GM12878 (cell line): ENCODE measurements around the gene OR2L13. TPM values are rescaled to one million over a fixed set of nuclear protein-coding genes. Genes with fewer than 3 reads are reported as not detected.

Experiments
- ATAC-seq: fragments of 200-7000 bp; cut with Tn5 transposase; 3 replicates; pipeline ENCODE4 v1.9.1; 2020; ENCODE audit warnings: mild to moderate bottlenecking, moderate library complexity
- Bru-seq: library from RNA; stranded (reverse); fragments of 400-500 nt; gene quantifications from one replicate; lab custom pipeline; 2021; lab: Mats Ljungman, UMichigan
- BruChase-seq, 2 experiments: library from RNA; stranded (reverse); fragments of 400-500 nt; gene quantifications; one replicate each; lab custom pipeline; 2021; lab: Mats Ljungman, UMichigan
- BruUV-seq: library from RNA; stranded (reverse); fragments of 400-500 nt; replicated peaks from 2 replicates; lab custom pipeline; 2021; lab: Mats Ljungman, UMichigan
- CTCF ChIA-PET: fragments of 300-600 bp; sonication (Branson Sonifier 250); formaldehyde crosslinking; extraction: SDS; loops from one replicate; lab custom pipeline; 2021; ENCODE audit warnings: inconsistent platforms; lab: Yijun Ruan, JAX
- POLR2A ChIA-PET: fragments of 350-600 bp; formaldehyde crosslinking; extraction: SDS; loops from one replicate; lab custom pipeline; 2021; ENCODE audit warnings: inconsistent platforms; lab: Charles Lee
- RAD21 ChIA-PET: fragments of 300-600 bp; sonication (Branson Sonifier 250); formaldehyde crosslinking; loops from one replicate; lab custom pipeline; 2023; ENCODE audit warnings: antibody characterized with exemption; ENCODE audit not compliant: unreplicated experiment; lab: Charles Lee
- SMC1A ChIA-PET: fragments of 300-600 bp; sonication (Branson Sonifier 250); formaldehyde crosslinking; loops from one replicate; lab custom pipeline; 2023; ENCODE audit not compliant: unreplicated experiment, uncharacterized antibody; lab: Charles Lee
- DNase-seq: peaks from one replicate; pipeline ENCODE4 v3.0.0-alpha.2; 2011; ENCODE audit warnings: low read depth, low spot score
- FAIRE-seq: peaks from 3 replicates; lab custom pipeline; 2011; peaks lifted over from hg19 to GRCh38; lab: Jason Lieb, UNC
- H2AFZ ChIP-seq: 2 replicates; pipeline ENCODE4 v1.6.0; 2011; ENCODE audit warnings: low read depth, low read length, control low read depth; ENCODE audit not compliant: control insufficient read depth
- H3K27ac ChIP-seq: 2 replicates; pipeline ENCODE4 v1.5.1; 2011; ENCODE audit warnings: control low read depth; ENCODE audit not compliant: control insufficient read depth, insufficient read depth
- H3K27me3 ChIP-seq, 2 experiments: replicated peaks in 1 of 2; 2 replicates each; pipeline versions ENCODE4 v1.6.0 to v1.6.1; 2011; ENCODE audit warnings: low read length in 1 of 2; ENCODE audit not compliant: control insufficient read depth in 2 of 2, insufficient read depth in 2 of 2
- H3K36me3 ChIP-seq, 2 experiments: 2 replicates each; pipeline ENCODE4 v1.5.1; 2011; ENCODE audit warnings: low read length in 1 of 2; ENCODE audit not compliant: control insufficient read depth in 2 of 2, insufficient read depth in 2 of 2
- H3K4me1 ChIP-seq: 2 replicates; pipeline ENCODE4 v1.6.1; 2011; ENCODE audit warnings: mild to moderate bottlenecking, low read length, moderate library complexity, mixed read lengths; ENCODE audit not compliant: control insufficient read depth, insufficient read depth
- H3K4me2 ChIP-seq: 2 replicates; pipeline ENCODE4 v1.6.0; 2011; ENCODE audit warnings: control low read depth; ENCODE audit not compliant: control insufficient read depth, insufficient read depth
- H3K4me3 ChIP-seq: fragments of 200-600 bp; sonication (generic); 2 replicates; pipeline ENCODE4 v1.5.1; 2016
- H3K79me2 ChIP-seq: 2 replicates; pipeline ENCODE4 v1.6.0; 2011; ENCODE audit warnings: low read length; ENCODE audit not compliant: control insufficient read depth, insufficient read depth
- H3K9ac ChIP-seq: 2 replicates; pipeline ENCODE4 v1.8.0; 2011; ENCODE audit warnings: low read length, control low read depth, mixed read lengths; ENCODE audit not compliant: control insufficient read depth, insufficient read depth
- H3K9me3 ChIP-seq: replicated peaks from 3 replicates; pipeline ENCODE4 v1.5.1; 2011; ENCODE audit warnings: mild to moderate bottlenecking, low read length; ENCODE audit not compliant: control insufficient read depth, insufficient read depth
- H4K20me1 ChIP-seq: 2 replicates; pipeline ENCODE4 v1.6.0; 2011; ENCODE audit not compliant: control insufficient read depth, insufficient read depth
- KLF5 ChIP-seq: fragments of 450-650 bp; IDR thresholded peaks from 2 replicates; pipeline ENCODE4 v1.6.1; 2014; ENCODE audit warnings: mild to moderate bottlenecking; ENCODE audit not compliant: partially characterized antibody
- MYB ChIP-seq: fragments of 150-350 bp; IDR thresholded peaks from 2 replicates; pipeline ENCODE4 v1.6.1; 2014; ENCODE audit warnings: mild to moderate bottlenecking, low read depth, low read length, borderline replicate concordance
- RBBP5 ChIP-seq: fragments of 200-600 bp; sonication (generic); conservative IDR thresholded peaks from 2 replicates; pipeline ENCODE4 v1.6.1; 2016
- SRF ChIP-seq, 2 experiments: IDR thresholded peaks; 2 replicates each; pipeline ENCODE4 v1.6.1; 2011; ENCODE audit warnings: low read depth in 2 of 2, low read length in 2 of 2, mild to moderate bottlenecking in 1 of 2, moderate library complexity in 1 of 2
- ZNF687 ChIP-seq: fragments of 450-650 bp; IDR thresholded peaks from 2 replicates; pipeline ENCODE4 v1.6.1; 2017; ENCODE audit warnings: mild to moderate bottlenecking, moderate library complexity
- ZZZ3 ChIP-seq: IDR thresholded peaks from 2 replicates; pipeline ENCODE4 v1.6.1; 2011; ENCODE audit warnings: low read depth; ENCODE audit not compliant: control insufficient read depth, insufficient read length
- WGBS: methylation state at CpG from one replicate; pipeline ENCODE4 v1.1.6; 2016; ENCODE audit warnings: low lambda C conversion rate; ENCODE audit not compliant: insufficient replicate concordance, insufficient coverage; ENCODE audit errors: missing lambda C conversion rate; 5-methylcytosine and 5-hydroxymethylcytosine counted together
- in situ Hi-C: fragments of 300-500 bp; cut with MboI; formaldehyde crosslinking; loops from 9 replicates; pipeline ENCODE4 v1.14.3; 2018; ENCODE audit warnings: mixed read lengths
- intact Hi-C: fragments of 100-400 bp; cut with micrococcal nuclease; formaldehyde crosslinking; loops from one replicate; pipeline ENCODE4 v1.14.2; 2022; ENCODE audit not compliant: unreplicated experiment
- long read RNA-seq, 2 experiments: library from polyadenylated mRNA; unstranded; transcript quantifications; one replicate each; pipeline ENCODE4 v2.0.0, GENCODE V29; 2019 to 2020
- polyA minus RNA-seq, 3 experiments: library from RNA; depleted of rRNA, polyadenylated mRNA; stranded (reverse); fragments of >200 nt; gene quantifications; 2 replicates each; pipeline ENCODE4 v1.2.3, GENCODE V29; 2011
- polyA plus RNA-seq, 11 experiments: library from polyadenylated mRNA; depleted of rRNA in 4 of 11; unstranded in 6 of 11; stranded (reverse) in 5 of 11; fragments of >200 nt; fragmentation: Nextera tagmentation in 4 of 11; fragmentation: Illumina TruSeq in 1 of 11; extraction: Ambion mirVana in 4 of 11; extraction: Trizol in 1 of 11; gene quantifications; 1 replicate in 1 of 11; 2 replicates in 10 of 11; pipeline versions ENCODE4 v1.2.1 to v1.2.3, GENCODE V29; 2011 to 2016; ENCODE audit warnings: inconsistent platforms in 2 of 11, missing spikeins in 2 of 11, low read depth in 1 of 11
- total RNA-seq, 4 experiments: library from RNA; depleted of rRNA in 3 of 4; stranded (reverse); fragments of >200 nt in 3 of 4; fragmentation: Illumina TruSeq in 1 of 4; extraction: Trizol in 1 of 4; gene quantifications; 2 replicates each; pipeline versions ENCODE4 v1.2.1 to v1.2.3, GENCODE V29; 2013 to 2021
- TF ChIP-seq, protein P1 (sequence below): IDR thresholded peaks from 2 replicates; pipeline ENCODE4 v1.6.1; 2011; ENCODE audit warnings: mild to moderate bottlenecking, low read depth, low read length, moderate library complexity; ENCODE audit not compliant: insufficient replicate concordance
- TF ChIP-seq, protein P2 (sequence below): fragments of 450-650 bp; IDR thresholded peaks from 2 replicates; pipeline ENCODE4 v1.6.1; 2017; ENCODE audit warnings: borderline replicate concordance
- TF ChIP-seq, protein P3 (sequence below): fragments of 150-350 bp; IDR thresholded peaks from 2 replicates; pipeline ENCODE4 v1.6.1; 2016; ENCODE audit warnings: low read depth, low read length

Gene OR2L13, protein sequence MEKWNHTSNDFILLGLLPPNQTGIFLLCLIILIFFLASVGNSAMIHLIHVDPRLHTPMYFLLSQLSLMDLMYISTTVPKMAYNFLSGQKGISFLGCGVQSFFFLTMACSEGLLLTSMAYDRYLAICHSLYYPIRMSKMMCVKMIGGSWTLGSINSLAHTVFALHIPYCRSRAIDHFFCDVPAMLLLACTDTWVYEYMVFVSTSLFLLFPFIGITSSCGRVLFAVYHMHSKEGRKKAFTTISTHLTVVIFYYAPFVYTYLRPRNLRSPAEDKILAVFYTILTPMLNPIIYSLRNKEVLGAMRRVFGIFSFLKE
- total RNA-seq (2013; cell fraction: nucleolus; rRNA removed) = not detected in 2 replicates
- not detected in 2 replicates for total RNA-seq (2014; rRNA removed)
- total RNA-seq (2014; rRNA removed; fragmentation: Illumina TruSeq; extraction: Trizol) = not detected in 2 replicates
- total RNA-seq (2021) = not detected in 2 replicates
- not detected for polyA plus RNA-seq (2011; ENCODE audit: low read depth)
- 0.04 TPM in 1 of 2 replicates, not detected in the other for polyA plus RNA-seq (2011; rRNA removed)
- polyA plus RNA-seq (2011; cell fraction: cytosol; rRNA removed) = not detected in 2 replicates
- polyA plus RNA-seq (2011; cell fraction: nucleus; rRNA removed) = not detected in 2 replicates
- polyA plus RNA-seq (2012) = not detected in 2 replicates
- not detected in 2 replicates for polyA plus RNA-seq (2014; fragmentation: Illumina TruSeq; extraction: Trizol)
- polyA plus RNA-seq (2014; fragmentation: Nextera tagmentation; extraction: Ambion mirVana) = not detected
- polyA plus RNA-seq (2014; rRNA removed) = not detected in 2 replicates
- polyA plus RNA-seq (2016; fragmentation: Nextera tagmentation; extraction: Ambion mirVana) = not detected
- polyA minus RNA-seq (2011; rRNA and poly(A)+ RNA removed) = not detected in 2 replicates
- polyA minus RNA-seq (2011; cell fraction: cytosol; rRNA and poly(A)+ RNA removed) = not detected in 2 replicates
- polyA minus RNA-seq (2011; cell fraction: nucleus; rRNA and poly(A)+ RNA removed) = not detected in 2 replicates
- Bru-seq, nascent RNA = not detected
- BruChase-seq, experiment 1, labeled RNA remaining after a 6-hour chase = not detected
- not detected for BruChase-seq, experiment 2, labeled RNA remaining after a 2-hour chase
- long read RNA-seq, experiment 1 = 0 reads
- long read RNA-seq, experiment 2 = 0 reads

- no peak for DNase-seq
- H4K20me1 ChIP-seq = no peaks in the 10 kb centered on the region
- no peaks in the 10 kb centered on the region for H3K27me3 ChIP-seq
- H3K4me1 ChIP-seq = no peaks in the 10 kb centered on the region
- ATAC-seq = no peak
- no TSS peak for BruUV-seq
- no peaks in the 10 kb centered on the region for H3K9me3 ChIP-seq
- WGBS = 0% methylated on average over 1 of the region's 1 CpG
- no peak within 1 kb of the TSS for H3K27ac ChIP-seq
- no peak for FAIRE-seq
- ChIA-PET SMC1A (no interaction called here), CTCF (no interaction called here), POLR2A (no interaction called here), RAD21 (no interaction called here)
- H3K79me2 ChIP-seq = no peaks in the 10 kb centered on the region
- intact Hi-C loops = no loop called here
- no peaks in the 10 kb centered on the region for H3K36me3 ChIP-seq
- no peak within 1 kb of the TSS for H2AFZ ChIP-seq
- in situ Hi-C loops = no loop called here
- H3K9ac ChIP-seq = no peak within 1 kb of the TSS
- H3K4me2 ChIP-seq = no peak within 1 kb of the TSS
- H3K4me3 ChIP-seq = no peak within 1 kb of the TSS
- TF ChIP-seq ZNF687 = no peak
- TF ChIP-seq, protein P1, sequence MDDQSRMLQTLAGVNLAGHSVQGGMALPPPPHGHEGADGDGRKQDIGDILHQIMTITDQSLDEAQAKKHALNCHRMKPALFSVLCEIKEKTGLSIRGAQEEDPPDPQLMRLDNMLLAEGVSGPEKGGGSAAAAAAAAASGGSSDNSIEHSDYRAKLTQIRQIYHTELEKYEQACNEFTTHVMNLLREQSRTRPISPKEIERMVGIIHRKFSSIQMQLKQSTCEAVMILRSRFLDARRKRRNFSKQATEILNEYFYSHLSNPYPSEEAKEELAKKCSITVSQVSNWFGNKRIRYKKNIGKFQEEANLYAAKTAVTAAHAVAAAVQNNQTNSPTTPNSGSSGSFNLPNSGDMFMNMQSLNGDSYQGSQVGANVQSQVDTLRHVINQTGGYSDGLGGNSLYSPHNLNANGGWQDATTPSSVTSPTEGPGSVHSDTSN = no peak
- no peak for TF ChIP-seq SRF (IDR thresholded peaks at IDR 0.05; ENCODE audit: low read depth in 2 of 2, low read length in 2 of 2)
- no peak for TF ChIP-seq MYB
- TF ChIP-seq, protein P2, sequence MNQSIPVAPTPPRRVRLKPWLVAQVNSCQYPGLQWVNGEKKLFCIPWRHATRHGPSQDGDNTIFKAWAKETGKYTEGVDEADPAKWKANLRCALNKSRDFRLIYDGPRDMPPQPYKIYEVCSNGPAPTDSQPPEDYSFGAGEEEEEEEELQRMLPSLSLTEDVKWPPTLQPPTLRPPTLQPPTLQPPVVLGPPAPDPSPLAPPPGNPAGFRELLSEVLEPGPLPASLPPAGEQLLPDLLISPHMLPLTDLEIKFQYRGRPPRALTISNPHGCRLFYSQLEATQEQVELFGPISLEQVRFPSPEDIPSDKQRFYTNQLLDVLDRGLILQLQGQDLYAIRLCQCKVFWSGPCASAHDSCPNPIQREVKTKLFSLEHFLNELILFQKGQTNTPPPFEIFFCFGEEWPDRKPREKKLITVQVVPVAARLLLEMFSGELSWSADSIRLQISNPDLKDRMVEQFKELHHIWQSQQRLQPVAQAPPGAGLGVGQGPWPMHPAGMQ = no peak
- TF ChIP-seq ZZZ3 = no peak
- TF ChIP-seq, protein P3, sequence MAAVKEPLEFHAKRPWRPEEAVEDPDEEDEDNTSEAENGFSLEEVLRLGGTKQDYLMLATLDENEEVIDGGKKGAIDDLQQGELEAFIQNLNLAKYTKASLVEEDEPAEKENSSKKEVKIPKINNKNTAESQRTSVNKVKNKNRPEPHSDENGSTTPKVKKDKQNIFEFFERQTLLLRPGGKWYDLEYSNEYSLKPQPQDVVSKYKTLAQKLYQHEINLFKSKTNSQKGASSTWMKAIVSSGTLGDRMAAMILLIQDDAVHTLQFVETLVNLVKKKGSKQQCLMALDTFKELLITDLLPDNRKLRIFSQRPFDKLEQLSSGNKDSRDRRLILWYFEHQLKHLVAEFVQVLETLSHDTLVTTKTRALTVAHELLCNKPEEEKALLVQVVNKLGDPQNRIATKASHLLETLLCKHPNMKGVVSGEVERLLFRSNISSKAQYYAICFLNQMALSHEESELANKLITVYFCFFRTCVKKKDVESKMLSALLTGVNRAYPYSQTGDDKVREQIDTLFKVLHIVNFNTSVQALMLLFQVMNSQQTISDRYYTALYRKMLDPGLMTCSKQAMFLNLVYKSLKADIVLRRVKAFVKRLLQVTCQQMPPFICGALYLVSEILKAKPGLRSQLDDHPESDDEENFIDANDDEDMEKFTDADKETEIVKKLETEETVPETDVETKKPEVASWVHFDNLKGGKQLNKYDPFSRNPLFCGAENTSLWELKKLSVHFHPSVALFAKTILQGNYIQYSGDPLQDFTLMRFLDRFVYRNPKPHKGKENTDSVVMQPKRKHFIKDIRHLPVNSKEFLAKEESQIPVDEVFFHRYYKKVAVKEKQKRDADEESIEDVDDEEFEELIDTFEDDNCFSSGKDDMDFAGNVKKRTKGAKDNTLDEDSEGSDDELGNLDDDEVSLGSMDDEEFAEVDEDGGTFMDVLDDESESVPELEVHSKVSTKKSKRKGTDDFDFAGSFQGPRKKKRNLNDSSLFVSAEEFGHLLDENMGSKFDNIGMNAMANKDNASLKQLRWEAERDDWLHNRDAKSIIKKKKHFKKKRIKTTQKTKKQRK = no peak
- no peak for TF ChIP-seq RBBP5
- TF ChIP-seq KLF5 = no peak
Observed at GRCh38 chr1:248094884-248095283, at the start of gene OR2L13. Gene OR2L13 (plus strand): TSS chr1:248095184. CDS start chr1:248099376, 4,192 bp downstream.
